GM21529 (cell line): ENCODE results near the gene IKZF1.

Experiments used
- ATAC-seq: cut with Tn5 transposase; IDR thresholded peaks from one replicate; pipeline ENCODE4 v1.9.1; 2021; ENCODE audit not compliant: unreplicated experiment

The IKZF1 gene

DNA sequence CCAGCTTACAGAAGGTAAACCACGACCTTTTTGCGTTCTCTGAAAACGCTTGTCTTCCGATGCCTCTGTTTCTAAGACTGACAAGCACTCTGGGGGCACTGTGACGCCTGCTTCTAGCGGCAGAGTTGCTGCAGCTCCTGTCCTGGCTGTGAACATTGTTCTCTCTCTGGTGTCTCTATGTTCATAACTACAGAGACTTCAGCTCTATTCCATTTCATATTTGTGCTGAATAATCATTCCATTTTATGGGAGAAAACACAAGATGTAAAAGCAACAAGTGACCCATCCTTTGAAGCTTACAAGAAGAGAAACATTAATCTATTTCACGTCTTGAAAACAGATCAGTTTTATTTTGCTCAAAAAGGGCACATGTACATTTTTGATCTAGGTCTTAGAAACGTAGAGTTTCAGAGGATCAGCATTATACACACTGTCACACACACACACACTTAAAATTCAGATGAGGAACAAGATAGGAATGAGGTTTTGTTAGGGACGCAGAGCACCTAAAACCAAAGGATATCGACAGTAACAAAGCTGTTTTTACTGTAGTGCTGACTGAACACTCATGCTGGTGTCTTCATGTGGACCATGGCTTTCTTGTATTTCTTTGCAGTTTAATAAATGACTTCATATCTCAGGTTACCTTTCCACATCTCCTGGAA, 3.0 kb downstream of the IKZF1 start:
- peak; percentile 25 for ATAC-seq

DNA sequence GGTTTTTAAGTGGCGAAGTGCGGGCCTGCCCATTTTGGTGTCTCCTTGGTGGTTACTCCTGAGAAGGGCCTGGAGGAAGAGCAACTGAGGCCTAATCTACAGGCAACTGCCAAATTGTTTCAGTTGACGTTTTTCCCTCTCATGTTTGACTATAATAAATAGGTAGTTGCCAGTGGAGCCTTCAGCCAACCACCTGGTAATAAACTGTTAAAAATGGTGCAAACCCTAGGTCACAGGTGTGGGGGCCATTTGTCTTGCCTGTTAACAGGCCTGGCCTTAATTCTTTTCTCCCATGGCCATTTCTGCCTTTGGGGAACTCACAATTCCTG, 3.7 kb downstream of the IKZF1 start:
- ATAC-seq, result no peak

DNA sequence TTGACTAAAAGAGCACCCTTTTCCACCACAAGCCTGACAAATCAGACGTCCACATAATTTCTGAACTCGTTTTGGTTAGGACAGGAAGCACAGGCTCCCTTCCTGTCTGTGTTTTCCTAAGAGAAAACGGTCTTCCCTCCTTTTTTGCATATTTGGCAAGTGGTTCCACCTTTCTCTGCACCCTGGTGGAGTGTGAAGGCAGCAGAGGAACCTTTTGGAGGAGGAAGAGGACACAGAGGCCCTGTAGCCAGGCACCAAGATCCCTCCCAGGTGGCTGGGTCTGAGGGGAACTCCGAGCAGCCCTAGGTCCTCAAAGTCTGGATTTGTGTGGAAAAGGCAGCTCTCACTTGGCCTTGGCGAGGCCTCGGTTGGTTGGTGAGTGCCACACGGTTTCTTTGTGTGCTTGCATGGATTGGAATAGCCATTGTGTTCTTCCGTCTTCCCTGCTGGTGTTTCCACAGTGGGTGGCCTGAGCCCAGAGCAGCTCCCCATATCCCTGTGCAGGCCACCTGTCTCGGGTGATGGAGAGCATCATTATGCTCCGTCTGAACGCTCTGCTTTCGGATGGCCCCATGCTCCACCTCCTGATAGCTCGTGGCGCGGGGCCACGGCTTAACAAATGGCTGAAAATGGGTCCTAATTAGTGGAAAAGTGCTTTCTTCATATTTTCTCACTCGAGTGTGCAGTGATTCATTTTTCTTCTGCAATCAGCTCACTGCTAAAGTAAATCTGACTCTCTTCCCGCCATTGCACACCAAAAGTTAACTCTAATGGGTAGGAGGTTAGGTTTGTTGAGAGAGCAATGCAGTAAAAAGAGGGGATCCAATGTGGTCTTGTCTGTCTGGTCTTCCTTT, 4.2 kb downstream of the IKZF1 start:
- no peak for ATAC-seq

GRCh38 chr7:50309721-50310120, 5.2 kb downstream of the IKZF1 start:
- ATAC-seq, result no peak

DNA sequence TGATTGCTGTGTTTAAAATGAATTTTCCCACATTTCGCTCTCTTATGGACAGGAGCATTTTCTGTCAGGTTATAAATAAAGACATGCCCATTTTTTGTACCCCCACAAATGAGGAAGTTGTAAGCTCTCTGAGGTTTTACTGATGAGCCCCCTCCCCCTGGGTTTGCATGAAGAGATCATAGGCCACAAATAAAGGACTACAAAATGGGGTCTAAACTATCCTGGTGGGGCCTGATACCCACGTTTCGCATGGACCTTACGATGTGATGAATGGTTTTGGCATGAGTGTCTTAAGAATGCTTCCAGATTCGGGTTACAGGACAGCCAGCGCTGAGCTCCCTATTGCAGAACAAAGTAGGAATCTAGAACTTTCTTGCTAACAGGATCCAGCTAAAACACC, 5.8 kb downstream of the IKZF1 start:
- no peak for ATAC-seq

DNA sequence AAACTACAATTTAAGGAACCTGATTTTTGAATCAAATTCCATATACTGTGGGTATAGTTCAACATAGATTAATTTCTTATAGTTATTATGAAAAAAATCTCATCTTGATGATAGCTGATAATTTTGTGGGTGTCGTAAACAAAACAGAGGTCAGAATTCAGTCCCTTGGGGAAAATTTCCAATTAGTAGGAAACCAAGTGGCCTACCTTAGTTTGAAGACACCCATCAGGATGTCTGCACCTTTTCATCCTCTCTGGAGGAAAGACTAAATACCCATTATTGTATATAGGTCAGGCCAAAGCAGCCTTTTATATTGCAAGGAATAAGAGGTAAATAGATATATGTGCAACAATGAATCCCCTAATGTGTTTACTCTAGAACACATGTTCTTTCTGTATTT, 6.4 kb downstream of the IKZF1 start:
- ATAC-seq, result no peak

DNA sequence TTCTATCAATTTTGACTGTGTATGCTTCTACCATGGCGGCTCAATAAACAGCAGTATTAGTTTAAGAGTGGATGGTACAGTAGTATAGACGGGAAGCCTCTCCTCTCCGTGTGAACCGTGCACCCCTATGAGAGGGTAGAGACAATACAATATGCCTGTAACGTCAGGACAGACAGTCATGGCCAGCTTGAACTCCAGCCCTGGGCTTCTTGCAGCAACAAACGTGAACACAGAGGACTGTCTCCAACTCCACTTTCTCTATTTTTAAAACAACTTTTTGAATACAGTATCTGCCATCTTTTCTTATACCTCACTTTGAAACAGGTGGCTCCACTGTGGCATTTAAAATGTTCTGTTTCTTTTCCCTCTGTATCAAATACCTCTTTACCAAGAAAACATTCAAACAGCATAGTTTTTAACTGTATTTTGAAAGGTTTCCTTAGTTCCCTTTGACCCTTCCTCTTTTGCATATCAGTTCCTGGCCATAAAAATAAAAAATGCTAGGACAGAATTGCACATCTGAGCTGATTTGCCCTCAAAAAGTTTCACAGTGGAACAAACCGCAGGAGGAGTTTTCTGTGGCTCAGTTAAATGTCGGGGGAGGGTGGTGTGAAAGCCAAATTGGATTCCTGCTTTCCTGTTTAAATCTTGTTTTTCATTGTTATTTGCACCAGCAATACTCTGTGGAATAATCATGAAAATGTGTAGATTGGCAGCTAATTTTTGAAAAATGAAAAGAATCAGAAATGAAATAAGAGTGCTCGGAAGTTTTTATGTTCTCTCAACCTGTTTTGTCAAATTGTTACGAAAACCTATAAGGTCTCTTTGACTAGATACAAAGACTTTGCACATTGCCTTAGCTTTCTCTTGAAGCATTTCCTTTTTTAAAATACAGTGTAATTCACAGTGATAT, 8.0 kb downstream of the IKZF1 start:
- ATAC-seq, result no peak

DNA sequence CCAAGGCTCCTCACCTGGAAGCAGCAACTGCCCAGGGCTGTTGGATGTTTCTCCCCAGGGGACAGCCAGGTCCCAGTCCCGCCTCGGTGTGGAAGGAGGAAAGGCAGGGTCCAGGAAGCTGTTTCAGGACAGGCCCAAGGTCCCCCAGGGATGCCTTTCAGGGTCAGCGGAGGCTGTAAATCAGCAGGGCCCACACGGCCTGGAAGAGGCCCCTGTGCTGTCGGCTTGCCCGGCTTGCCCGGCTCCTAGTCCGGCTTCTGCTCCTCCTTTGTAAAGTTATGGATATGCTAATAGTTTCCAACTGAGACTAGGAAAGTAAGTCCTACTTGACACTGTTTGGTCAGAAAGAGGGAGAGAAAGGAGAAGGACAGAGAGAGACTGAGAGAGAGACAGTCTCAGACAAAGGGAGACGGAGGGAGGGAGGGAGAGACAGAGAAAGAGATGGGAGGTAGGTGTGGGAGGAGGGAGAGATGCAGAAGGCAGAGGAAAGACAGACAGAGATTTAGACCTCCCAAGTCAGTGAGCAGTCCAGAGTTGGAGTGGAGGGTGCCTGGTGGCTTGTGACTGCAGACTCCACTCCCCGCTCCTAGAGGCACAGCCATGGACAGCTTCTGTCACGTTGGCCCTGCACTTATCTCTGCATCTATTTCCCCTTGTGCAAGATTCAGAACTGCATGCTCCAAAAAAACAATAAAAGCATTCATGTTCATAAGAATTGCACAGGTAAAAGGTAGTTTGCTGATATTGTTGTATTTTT, 10.5 kb downstream of the IKZF1 start:
- ATAC-seq, result no peak

DNA sequence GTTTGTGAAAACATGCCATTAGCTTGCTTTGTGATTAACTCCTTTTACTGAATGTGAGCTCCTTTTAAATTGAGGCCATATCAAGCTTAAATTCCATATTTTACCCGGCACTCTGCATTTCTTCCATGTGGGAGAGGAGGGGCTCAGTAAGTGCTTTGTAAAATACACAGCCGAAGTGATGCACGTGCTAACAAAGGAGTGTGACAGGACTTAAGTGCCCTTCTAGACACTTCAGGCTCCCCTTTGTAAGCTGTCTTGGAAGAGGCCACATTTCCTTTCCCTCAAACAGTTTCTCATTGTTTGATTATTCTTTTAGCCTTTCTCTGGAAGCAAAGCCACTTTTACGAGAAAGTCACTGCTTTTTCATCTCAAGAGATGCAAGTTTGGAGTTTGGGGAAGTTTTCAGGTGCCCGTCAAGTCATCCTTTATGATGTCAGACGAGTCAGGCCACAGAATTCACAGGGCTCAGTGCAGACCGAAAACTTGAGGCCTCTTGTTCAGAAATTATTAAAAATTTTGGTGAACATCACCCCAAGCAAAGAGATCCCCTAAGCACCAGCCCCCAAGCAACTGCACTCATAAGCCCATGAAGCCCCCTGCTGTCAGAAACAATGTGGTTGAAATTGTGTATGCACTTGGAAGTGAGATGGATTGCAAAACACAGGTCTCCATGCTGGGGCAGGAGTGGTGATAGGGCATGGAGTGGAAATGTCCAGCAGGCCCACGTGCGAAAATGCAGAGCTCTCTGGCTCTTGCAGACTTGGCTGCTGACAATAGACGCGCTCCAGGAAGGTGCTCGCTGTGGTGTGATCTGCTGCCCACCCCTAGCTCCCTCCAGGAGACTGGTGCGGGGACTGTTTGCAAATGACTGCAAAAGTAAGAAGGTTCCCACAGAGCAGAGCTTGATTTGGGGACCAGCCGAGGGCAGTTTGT, 11.5 kb downstream of the IKZF1 start:
- no peak for ATAC-seq

DNA sequence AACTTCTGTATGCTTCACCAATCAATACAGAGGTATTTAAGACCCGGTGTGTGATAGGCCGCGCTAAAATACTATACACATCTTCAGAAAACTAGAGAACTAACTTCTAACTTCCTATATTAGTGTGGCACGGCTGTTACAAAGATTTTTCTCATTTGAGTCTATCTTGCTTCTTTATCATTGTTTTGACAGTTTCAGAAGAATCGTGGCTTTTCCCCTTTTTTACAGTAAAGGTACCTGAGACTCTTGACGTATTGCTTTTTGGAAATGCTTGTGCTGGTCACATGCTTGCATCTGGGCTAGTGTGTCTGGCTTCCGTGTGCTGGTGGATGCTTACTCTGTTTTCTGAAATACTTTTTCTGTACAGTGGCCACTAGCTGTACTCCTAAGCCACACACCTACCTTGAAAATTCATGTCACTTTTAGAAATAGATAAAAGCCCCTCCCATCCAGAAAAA, 12.7 kb downstream of the IKZF1 start:
- ATAC-seq, result peak; percentile 56

DNA sequence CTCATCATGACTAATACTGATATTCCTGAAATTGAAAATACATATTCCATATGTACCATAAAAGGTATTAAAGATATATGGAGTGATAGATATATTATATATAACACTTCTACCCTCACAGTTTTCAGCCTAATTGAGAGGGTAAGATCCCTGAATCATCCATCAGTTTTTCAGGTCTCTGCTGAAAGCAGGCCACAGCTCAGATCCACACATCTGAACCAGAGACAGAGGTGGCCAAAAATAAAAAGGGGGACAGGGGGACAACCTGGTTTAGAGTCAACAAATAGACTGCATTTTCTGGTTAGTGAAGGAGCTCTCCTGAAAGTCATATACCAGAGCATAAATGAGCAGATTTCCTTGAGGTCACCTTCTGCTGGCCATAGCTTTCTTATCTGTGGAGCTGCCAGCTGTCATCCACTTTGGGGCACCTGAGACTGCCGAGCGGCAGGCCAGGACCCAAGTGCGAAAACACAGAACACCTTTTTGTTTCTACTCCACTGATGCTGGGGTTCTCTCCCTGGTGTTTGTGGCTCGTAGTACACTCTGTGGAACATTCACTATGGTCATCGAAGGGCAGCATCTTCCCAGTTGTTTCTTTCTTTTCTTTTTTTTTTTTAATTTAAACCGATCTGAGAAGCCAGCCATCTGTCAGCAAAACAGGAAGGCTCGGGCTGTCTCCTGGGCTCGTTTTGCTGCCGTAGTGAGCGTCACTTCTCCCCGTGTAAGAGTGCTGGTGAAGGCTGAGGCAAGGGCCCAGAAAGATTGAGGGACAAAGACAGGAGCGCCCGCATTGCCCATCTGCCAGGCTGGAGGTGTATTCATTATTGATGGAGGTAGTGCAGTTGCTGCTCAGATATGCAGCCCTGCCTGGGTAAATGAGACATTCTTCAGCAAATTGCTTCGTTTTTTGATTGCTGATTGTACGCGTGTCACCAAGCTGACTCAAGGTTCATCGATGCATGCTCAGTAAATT, 13.5 kb downstream of the IKZF1 start:
- no peak for ATAC-seq

DNA sequence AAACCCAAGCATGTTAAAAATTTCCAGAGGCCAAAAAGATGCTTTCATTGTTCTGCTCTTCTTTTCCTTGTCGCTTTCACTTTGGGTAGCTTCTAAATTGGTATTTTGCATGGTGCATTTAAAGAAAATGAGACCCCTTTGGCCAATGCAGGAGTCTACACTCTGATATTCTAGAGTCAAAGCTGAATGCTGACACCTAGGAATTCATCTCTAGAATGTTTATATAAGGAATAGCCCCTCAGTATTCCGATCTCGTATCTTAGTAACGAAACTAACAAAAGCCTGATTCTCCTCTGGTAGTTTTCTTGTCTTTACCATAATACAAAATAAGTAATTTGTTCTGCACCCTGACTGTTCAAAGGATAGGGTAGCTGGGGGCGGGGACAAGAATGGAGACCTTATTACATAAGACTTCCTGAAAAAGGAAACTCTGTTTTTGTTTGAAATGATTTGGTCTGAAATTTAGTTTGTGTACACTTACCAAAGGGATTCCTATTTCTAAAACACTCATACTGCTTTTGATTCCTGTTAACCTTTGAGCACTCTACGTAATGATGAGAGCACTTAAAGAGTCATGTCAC, 17.1 kb downstream of the IKZF1 start:
- ATAC-seq, result no peak

GRCh38 chr7:50324113-50324512, 19.6 kb downstream of the IKZF1 start:
- ATAC-seq, result no peak

DNA sequence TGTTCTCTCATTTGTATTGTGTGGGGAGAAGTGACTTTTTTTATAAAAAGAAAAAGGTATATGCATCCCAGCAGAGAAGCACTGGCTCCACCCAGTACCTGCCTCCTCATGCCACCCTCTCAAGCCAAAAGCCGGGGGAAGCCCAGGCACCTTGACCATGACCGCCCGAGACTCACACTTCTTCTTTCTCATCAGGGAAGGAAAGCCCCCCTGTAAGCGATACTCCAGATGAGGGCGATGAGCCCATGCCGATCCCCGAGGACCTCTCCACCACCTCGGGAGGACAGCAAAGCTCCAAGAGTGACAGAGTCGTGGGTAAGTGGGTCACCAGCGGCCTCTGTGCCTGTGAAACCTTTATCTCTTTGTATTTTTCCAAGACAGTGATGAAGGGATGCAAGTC, 22.9 kb downstream of the IKZF1 start:
- ATAC-seq, result peak; percentile 38

- no peak for ATAC-seq
These were observed 25.3 kb downstream of the IKZF1 start for GRCh38 chr7:50329775-50330174.

DNA sequence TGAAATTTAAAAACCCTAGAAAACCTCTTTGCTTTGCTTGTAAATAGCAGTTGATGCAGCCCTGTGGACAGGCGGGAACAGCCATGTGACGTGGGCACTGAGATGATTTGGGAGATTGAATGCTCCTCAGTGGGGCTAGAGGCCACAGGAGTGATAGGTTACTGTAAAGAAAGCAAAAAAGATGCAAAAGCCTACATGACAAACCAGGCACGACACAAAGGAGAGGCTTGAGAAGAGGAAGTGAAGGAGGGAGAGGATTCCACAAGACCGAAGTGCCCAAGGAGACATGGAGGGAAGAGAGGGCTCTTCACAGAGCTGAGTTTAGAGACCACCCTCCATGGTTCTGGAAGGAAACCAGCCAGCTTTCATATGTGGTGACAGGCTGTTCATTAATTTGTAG, 25.7 kb downstream of the IKZF1 start:
- no peak for ATAC-seq

GRCh38 chr7:50330696-50331095, 26.2 kb downstream of the IKZF1 start:
- ATAC-seq, result no peak

DNA sequence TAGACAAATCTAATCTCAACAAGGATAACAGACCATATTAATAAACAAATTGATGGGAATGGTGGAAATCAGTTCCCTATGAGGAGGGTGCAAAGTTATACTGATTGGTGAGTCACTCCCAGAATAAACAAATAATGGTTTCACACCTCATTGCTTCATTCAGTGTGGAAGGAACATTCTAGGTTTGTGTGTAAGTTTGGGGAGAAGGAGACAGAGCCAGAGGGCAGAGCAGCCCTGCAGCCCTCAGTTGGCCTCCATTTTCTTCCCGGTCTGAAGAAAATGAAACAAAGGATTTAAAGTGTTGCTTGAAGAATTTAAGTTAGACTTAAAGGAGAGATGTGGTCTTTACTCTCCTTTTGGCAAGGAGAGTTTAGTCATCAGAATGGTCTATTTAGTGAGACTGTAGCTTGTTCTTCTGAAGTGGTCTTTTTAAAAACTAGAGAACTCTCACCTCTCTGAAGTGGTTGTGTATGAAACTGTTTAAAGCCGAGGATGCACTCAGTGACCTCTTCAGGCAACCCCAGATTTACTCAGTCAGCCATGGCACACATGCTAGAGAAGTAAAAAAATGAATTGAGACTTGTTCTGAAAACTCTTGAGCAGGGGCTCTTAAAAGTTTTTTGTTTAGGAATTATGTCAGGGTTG, 27.2 kb downstream of the IKZF1 start:
- ATAC-seq, result peak; percentile 70
